Neutrophil (primary cell): ENCODE measurements around the gene GSTM5.
A peak's percentile ranks its signal among the peaks of the same experiment; 100 is the strongest.
"Not testable (repeated sequence)": the region's sequence is repeated elsewhere in the genome, so short reads cannot be mapped to it uniquely, and the experiment has no call there.

Experiments used
- H3K27ac ChIP-seq: fragments of 200-600 bp; sonication (generic); 2 replicates; pipeline ENCODE4 v1.5.1; 2016; ENCODE audit warnings: mild to moderate bottlenecking, moderate library complexity
- H3K27me3 ChIP-seq: fragments of 200-600 bp; sonication (generic); 2 replicates; pipeline ENCODE4 v1.6.0; 2016; ENCODE audit warnings: mild to moderate bottlenecking
- H3K36me3 ChIP-seq: fragments of 200-600 bp; sonication (generic); 2 replicates; pipeline ENCODE4 v1.5.1; 2017
- H3K4me1 ChIP-seq, 2 experiments: fragments of 200-600 bp in 1 of 2; sonication (generic) in 1 of 2; 1 replicate in 1 of 2; 2 replicates in 1 of 2; pipeline versions ENCODE4 v1.5.1 to v1.6.1; 2013 to 2016; ENCODE audit warnings: low read depth in 1 of 2, low read length in 1 of 2, mild to moderate bottlenecking in 1 of 2, moderate library complexity in 1 of 2; ENCODE audit not compliant: control insufficient read depth in 1 of 2, insufficient read depth in 1 of 2
- H3K4me3 ChIP-seq, 2 experiments: fragments of 200-600 bp in 1 of 2; sonication (generic) in 1 of 2; 1 replicate in 1 of 2; 2 replicates in 1 of 2; pipeline ENCODE4 v1.5.1; 2013 to 2016; ENCODE audit warnings: low read depth in 1 of 2, low read length in 1 of 2, mild to moderate bottlenecking in 1 of 2, moderate library complexity in 1 of 2
- H3K9me3 ChIP-seq: fragments of 200-600 bp; sonication (generic); 2 replicates; pipeline ENCODE4 v1.5.1; 2016
- CTCF ChIP-seq: fragments of 200-600 bp; sonication (generic); IDR thresholded peaks from 2 replicates; pipeline ENCODE4 v1.5.1; 2016; ENCODE audit warnings: antibody characterized with exemption

Gene GSTM5

DNA sequence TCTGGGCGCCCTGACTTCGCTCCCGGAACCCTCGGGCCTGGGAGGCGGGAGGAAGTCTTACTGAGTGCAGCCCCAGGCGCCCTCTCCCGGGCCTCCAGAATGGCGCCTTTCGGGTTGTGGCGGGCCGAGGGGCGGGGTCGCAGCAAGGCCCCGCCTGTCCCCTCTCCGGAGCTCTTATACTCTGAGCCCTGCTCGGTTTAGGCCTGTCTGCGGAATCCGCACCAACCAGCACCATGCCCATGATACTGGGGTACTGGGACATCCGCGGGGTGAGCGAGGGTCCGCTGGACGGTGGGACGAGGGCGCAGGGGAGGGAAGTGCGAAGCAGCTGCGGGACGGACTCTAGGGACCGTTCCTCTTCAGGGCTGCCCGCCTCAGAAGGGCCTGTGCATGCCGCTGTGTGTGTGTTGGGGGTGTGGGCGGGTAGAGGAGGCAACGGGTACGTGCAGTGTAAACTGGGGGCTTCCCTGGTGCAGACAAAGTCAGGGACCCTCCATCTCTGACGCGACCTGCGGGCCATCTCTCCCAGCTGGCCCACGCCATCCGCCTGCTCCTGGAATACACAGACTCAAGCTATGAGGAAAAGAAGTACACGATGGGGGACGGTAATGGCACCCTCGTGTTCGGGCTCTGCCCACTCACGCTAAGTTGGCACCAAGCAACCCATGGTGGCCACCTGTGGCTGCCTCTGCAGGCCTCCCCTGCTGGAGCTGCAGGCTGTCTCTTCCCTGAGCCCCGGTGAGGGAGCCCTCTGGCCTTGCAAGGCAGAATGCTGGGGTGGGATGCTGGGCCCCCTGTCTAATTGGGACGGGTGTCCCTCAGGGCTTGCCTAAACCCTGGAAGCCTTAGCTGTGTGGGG is 24.2 kb upstream of the GSTM5 start, which contains the start of gene GSTM1:
TSS of gene GSTM1 (plus strand) at position 177 of the 859 bp plus-strand sequence. CDS start at position 234, 57 bp downstream.
- TF ChIP-seq CTCF, result peak; percentile 16
- Histone ChIP-seq H3K36me3 (no peaks in the 10 kb centered on the region), H3K9me3 (no peaks in the 10 kb centered on the region), H3K4me1 (no peaks in the 10 kb centered on the region), H3K4me3 (no peak within 1 kb of the TSS), H3K27me3 (no peaks in the 10 kb centered on the region), H3K27ac (no peak within 1 kb of the TSS)

DNA sequence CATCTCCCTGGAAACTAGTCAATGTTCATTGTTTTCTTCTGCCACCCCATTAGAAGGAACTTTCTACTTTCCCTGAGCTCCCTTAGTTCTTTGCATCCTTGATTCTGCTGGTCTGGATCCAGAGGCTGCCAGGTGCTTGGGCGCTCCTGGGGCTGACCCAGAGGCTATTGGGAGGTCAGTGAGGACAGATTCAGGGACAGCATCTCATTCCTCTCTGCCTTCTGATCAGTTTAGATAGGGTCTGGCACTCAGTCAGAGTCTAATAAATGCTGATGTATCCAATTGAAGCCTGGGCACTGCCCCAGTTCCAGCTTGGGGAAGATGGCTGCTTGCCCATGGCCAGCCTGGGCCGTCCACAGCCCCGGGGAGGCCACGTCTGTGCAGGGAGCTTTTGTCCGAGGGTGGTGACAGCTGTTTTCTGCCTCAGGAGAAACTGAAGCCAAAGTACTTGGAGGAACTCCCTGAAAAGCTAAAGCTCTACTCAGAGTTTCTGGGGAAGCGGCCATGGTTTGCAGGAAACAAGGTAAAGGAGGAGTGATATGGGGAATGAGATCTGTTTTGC is 22.1 kb upstream of the GSTM5 start:
- Histone ChIP-seq H3K4me3 (no peak overlapping the region), H3K36me3 (no peaks in the 10 kb centered on the region), H3K27me3 (no peaks in the 10 kb centered on the region), H3K27ac (no peak overlapping the region), H3K4me1 (no peaks in the 10 kb centered on the region), H3K9me3 (no peaks in the 10 kb centered on the region)
- no peak for TF ChIP-seq CTCF

GRCh38 chr1:109691759-109692158 is 20.3 kb upstream of the GSTM5 start:
- no peak overlapping the region for H3K27ac ChIP-seq
- no peak overlapping the region for H3K4me3 ChIP-seq
- no peaks in the 10 kb centered on the region for H3K4me1 ChIP-seq
- H3K36me3 ChIP-seq, result no peaks in the 10 kb centered on the region
- H3K27me3 ChIP-seq, result no peaks in the 10 kb centered on the region
- no peaks in the 10 kb centered on the region for H3K9me3 ChIP-seq
- TF ChIP-seq CTCF, result no peak

DNA sequence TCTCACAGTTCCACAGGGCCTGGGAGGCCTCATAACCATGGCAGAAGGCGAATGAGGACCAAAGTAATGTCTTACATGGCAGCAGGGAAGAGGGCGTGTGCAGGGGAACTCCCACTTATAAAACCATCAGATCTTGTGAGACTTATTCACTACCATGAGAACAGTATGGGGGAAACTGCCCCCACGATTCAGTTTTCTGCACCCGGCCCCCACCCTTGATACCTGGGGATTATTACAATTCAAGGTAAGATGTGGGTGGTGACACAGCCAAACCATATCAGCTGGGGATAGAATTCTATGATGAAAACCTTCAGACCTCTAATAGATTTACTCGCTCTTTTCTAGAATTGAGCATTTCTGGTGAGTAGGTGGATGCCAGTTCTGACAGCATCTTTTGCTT is 17.7 kb upstream of the GSTM5 start:
- H3K4me1 ChIP-seq, H3K36me3 ChIP-seq, H3K4me3 ChIP-seq, H3K9me3 ChIP-seq, H3K27me3 ChIP-seq, H3K27ac ChIP-seq: not testable (repeated sequence)

GRCh38 chr1:109695138-109695537 is 16.9 kb upstream of the GSTM5 start:
- not testable (repeated sequence) for H3K36me3 ChIP-seq, H3K27ac ChIP-seq, H3K27me3 ChIP-seq, H3K4me1 ChIP-seq, H3K9me3 ChIP-seq, H3K4me3 ChIP-seq

DNA sequence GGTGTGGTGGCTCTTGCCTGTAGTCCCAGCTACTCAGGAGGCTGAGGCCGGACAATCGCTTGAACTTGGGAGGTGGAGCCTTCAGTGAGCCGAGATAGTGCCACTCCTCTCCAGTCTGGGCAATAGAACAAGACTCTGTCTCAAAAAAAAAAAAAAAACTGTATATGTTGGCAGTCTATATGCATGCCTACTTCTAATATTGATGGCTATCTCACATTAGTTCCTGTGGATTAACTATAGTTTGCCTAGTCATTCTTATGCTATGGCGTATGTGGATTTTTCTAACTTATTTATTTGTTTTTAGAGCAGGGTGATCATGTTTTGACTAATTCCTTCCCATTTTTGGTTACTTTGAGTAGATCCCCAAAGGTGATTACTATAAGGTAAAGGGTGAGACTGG is 15.0 kb upstream of the GSTM5 start:
- Histone ChIP-seq H3K27ac (no peak overlapping the region), H3K36me3 (no peaks in the 10 kb centered on the region), H3K27me3 (no peaks in the 10 kb centered on the region), H3K4me1 (no peaks in the 10 kb centered on the region), H3K4me3 (no peak overlapping the region), H3K9me3 (no peaks in the 10 kb centered on the region)
- no peak for TF ChIP-seq CTCF

DNA sequence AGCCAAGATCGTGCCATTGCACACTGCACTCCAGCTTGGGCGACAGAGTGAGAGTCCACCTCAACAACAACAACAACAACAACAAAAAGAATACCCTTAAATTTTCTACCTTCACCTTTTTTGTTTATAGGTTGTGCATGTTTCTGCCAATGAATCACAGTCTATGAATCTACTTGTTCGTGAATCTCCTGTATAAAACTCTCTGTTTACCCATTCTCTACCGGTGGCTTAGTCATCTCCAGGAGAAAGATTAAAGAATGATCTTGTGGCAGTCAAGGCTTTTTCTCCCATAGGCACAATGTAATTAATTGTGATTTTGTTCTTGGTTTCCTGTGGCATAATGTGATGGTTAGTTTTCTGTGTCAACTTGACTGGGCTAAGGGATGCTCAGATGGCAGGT is 14.2 kb upstream of the GSTM5 start:
- not testable (repeated sequence) for H3K4me1 ChIP-seq, H3K4me3 ChIP-seq, H3K36me3 ChIP-seq, H3K27ac ChIP-seq, H3K27me3 ChIP-seq, H3K9me3 ChIP-seq

DNA sequence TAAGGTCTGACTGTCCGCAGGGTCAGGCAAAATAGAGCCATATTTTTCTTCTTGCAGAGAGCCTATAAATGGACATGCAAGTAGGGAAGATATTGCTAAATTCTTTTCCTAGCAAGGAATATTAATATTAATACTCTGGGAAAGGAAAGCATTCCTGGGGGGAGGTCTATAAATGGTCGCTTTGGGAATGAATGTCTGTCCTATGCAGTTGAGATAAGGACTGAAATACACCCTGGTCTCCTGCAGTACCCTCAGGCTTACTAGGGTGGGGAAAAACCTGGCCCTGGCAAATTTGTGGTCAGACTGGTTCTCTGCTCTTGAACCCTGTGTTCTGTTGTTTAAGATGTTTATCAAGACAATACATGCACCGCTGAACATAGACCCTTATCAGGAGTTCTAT is 9.1 kb upstream of the GSTM5 start:
- H3K27ac ChIP-seq, H3K9me3 ChIP-seq, H3K36me3 ChIP-seq, H3K4me1 ChIP-seq, H3K27me3 ChIP-seq, H3K4me3 ChIP-seq: not testable (repeated sequence)
